ENCODE results near the gene PKP3.

The PKP3 gene

DNA sequence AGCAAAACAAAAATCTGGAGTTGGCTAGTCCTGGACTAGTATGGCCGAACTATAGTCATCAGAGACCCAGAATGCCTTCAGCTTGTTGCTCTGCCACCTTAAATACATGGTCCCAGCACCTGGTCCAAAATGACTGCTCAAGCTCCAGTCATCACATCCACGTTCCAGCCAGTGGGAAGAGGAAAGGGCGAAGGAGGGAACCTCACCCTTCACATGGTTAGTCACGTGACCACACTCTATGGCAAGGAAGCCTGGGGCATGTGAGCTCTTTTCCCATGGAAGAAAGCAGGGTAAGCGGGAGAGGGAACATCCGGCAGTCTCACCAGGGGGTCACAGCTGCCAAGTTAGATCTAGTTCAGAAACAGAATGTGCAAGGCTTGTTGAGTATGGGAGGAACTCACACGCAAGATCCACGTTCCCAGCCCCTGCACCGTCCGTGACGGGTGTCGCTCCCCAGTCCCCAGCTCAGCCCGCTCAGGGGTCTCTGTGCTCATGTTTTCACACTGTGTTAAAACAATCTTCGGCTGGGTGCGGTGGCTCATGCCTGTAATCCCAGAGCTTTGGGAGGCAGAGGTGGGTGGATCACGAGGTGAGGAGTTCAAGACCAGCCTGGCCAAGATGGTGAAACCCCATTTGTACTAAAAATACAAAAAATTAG lies 49.7 kb downstream of the PKP3 start:
- no peak for DNase-seq

DNA sequence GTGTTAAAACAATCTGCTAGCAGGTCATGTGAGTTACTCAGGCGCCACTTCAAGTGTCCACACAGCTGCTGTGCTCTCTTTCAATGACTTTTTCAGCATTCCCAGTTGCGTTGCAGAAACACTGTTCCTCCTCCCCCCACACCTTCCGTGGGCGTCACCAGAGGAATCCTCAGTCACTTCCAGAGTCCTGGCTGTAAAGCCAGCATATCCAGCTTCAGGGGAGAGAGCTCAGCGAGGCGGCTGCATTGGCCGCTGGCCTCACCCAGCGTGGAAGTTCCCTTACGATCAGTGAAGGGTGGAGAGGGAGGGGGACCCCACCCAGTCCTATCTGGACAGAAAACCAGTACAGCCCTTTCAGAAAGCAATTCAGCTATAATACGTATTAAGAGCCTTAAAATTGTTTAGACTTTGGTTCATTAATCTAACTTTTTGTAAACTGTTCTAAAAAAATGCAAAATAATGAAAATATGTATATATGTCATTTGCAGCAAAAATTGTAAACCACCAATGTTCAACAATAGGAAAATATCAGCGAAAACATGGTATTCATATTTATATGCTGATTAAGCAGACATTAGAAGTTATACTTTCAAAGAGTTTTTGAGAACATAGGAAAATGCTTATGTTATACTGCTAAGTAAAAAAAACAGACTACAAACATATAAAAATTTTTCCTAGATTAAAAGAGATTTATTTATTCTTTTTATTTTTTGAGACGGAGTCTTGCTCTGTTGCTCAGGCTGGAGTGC lies 50.6 kb downstream of the PKP3 start:
- no peak for DNase-seq

GRCh38 chr11:445765-446588 lies 52.0 kb downstream of the PKP3 start:
- DNase-seq = no peak

GRCh38 chr11:446891-447290 lies 52.9 kb downstream of the PKP3 start:
- DNase-seq = no peak

- peak; percentile 49 to 97 (median 86) for DNase-seq
Observed at GRCh38 chr11:447923-448731, 54.1 kb downstream of the PKP3 start.

- peak; percentile 49 to 97 (median 92) for DNase-seq
Observed at GRCh38 chr11:449889-450808, 56.1 kb downstream of the PKP3 start, which contains the start of gene PTDSS2. PTDSS2 (plus strand) TSS chr11:450279; CDS start chr11:450456, 177 bp downstream.

- DNase-seq = peak in 40 of 56 donors; percentile 14 to 74 (median 48)
Observed at GRCh38 chr11:450809-451451, 56.9 kb downstream of the PKP3 start.

- no peak for DNase-seq
Observed at GRCh38 chr11:451738-452137, 57.7 kb downstream of the PKP3 start.

DNA sequence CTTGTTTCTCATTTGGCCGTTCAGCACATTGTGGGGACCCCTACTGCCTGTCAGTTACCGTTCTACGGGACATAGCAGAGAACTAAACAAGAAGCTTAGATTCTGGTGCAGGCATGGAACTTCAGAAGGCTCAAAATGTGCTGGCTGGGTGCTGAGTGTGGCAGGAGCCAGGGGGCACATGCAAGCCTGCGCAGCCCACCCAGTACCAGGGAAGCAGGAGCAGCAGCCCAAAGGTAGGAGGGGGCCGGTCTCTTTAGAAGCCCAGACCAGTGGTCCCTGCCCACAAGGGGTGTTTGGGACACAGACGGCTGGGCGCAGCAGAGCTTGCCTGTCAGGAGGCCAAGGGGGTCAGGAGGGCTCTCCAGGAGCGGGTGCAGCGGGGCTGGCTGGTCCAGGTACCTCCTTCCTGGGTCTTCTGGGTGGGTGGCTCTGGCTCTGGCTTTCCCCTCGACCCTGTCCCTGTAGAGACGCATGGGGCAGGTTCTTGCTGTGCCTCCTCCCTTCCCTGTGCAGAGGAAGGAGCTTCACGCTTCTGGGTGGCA lies 58.3 kb downstream of the PKP3 start:
- no peak for DNase-seq

DNA sequence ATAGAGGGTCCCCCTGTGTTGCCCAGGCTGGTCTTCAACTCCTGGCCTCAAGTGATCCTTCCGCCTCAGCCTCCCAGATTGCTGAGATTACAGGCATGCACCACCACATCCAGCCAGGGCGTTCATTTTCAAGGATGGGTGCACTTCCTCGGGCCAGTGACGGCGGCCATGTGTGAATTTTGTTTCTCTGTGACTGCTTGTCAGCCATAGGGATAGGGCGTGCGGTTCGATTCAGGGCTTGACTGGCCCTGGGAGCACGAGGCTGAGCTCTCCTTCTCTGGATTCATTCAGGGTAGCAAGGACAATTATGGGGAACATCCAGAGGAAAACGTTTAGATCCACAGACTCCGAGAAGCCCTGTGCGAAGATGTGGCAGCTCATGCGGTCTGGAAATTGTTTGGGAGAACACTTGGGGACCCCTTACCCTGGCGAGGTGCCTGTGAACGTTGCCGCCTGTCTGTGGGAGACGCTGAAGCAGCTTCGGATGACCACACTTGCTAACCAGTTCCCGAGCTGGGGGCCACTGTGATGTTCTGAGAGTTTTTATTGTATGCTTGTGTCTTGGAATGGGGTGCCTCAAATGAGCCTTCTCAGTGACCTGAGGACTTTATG lies 59.0 kb downstream of the PKP3 start:
- no peak for DNase-seq

DNA sequence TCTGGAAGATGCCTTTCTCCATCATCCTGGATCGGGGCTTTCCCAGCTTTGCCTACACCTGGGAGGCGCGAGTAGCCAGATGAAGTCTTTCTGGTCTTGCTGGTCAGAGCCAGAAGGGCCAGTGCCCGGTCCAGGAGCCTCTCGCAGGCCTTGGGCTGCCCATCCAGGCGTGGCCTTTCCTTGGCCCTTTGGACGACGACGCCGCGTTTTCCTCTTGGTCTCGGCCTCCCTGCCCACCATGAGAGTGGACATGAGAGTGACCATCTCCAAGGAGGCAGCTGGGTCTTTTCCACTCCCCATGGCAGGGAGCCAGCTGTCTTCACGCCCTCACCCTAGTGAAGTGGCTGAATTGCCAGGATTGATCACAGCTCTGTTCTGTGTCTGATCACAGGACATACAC lies 59.6 kb downstream of the PKP3 start:
- no peak for DNase-seq

DNA sequence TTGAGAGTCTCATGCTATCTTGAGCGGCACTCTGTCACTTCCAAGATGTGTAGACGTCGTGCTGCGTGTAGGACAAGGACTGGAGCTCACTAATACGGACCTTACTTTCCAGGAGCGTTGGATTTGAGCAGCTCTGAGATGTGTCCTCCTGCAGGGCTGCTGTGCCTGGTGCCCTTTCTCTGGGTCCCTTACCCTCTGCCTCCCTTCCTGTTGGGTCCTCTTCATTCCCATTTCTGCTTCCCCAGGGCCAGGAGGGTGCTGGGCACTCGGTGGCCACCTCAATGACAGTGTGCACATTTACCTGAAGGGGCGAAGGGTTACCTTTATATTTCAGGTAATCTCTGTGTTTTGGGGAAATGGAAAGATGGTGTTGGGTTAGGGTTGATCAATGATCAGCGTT lies 60.0 kb downstream of the PKP3 start:
- no peak for DNase-seq
